ENCODE data around the gene MIOS.
"Not testable (repeated sequence)": the region's sequence is repeated elsewhere in the genome, so short reads cannot be mapped to it uniquely, and the experiment has no call there.

MIOS gene

GRCh38 chr7:7554021-7554432, 12.7 kb upstream of the MIOS start:
- no peak for DNase-seq (ENCODE audit: low spot score)
- TF ChIP-seq CTCF (IDR thresholded peaks at IDR 0.05; ENCODE audit: extremely low read depth, missing control alignments): no peak

GRCh38 chr7:7554649-7555575, 11.8 kb upstream of the MIOS start:
- DNase-seq (ENCODE audit: low spot score): no peak
- no peak for TF ChIP-seq CTCF (IDR thresholded peaks at IDR 0.05; ENCODE audit: extremely low read depth, missing control alignments)

GRCh38 chr7:7556852-7557251, 9.8 kb upstream of the MIOS start:
- DNase-seq (ENCODE audit: low spot score): no peak
- no peak for TF ChIP-seq CTCF (IDR thresholded peaks at IDR 0.05; ENCODE audit: extremely low read depth, missing control alignments)

GRCh38 chr7:7557252-7557651, 9.4 kb upstream of the MIOS start:
- DNase-seq (ENCODE audit: low spot score): no peak
- TF ChIP-seq CTCF (IDR thresholded peaks at IDR 0.05; ENCODE audit: extremely low read depth, missing control alignments): no peak

GRCh38 chr7:7561591-7561990, 5.1 kb upstream of the MIOS start:
- not testable (repeated sequence) for DNase-seq (ENCODE audit: low spot score)

- TF ChIP-seq CTCF (IDR thresholded peaks at IDR 0.05; ENCODE audit: extremely low read depth, missing control alignments): no peak
These were observed 3.9 kb upstream of the MIOS start for GRCh38 chr7:7562736-7563135.

GRCh38 chr7:7563269-7563668, 3.4 kb upstream of the MIOS start:
- no peak for TF ChIP-seq CTCF (IDR thresholded peaks at IDR 0.05; ENCODE audit: extremely low read depth, missing control alignments)
- DNase-seq (ENCODE audit: low spot score): no peak

More at GRCh38 chr7:7562736-7563135, 3.9 kb upstream of the MIOS start:
- no peak for DNase-seq (ENCODE audit: low spot score)

- TF ChIP-seq CTCF (IDR thresholded peaks at IDR 0.05; ENCODE audit: extremely low read depth, missing control alignments): no peak
- no peak for DNase-seq (ENCODE audit: low spot score)
These were observed 2.9 kb upstream of the MIOS start for GRCh38 chr7:7563813-7564212.
